HEK293 (cell line): Measurements from ENCODE around the gene AVEN.
A peak's percentile ranks its signal among the peaks of the same experiment; 100 is the strongest.

Experiments used
- CTCF ChIA-PET: fragments of 350-600 bp; formaldehyde crosslinking; extraction: SDS; loops from one replicate; lab custom pipeline; 2021; ENCODE audit warnings: antibody characterized with exemption; lab: Yijun Ruan, JAX
- POLR2A ChIA-PET: fragments of 300-600 bp; formaldehyde crosslinking; extraction: SDS; loops from one replicate; lab custom pipeline; 2020; ENCODE audit warnings: antibody characterized with exemption, inconsistent platforms; lab: Yijun Ruan, JAX
- H3K27ac ChIP-seq: fragments of 200-500 bp; sonication (Bioruptor generic); 2 replicates; pipeline ENCODE4 v1.5.1; 2014; ENCODE audit warnings: low read depth, low read length, control low read depth, inconsistent platforms; ENCODE audit errors: extremely low read depth
- H3K36me3 ChIP-seq, 2 experiments: fragments of 200-500 bp in 1 of 2; sonication (Bioruptor generic) in 1 of 2; 1 replicate in 1 of 2; 2 replicates in 1 of 2; pipeline ENCODE4 v1.5.1; 2014 to 2017; ENCODE audit warnings: inconsistent platforms in 2 of 2, low read length in 2 of 2; ENCODE audit not compliant: control insufficient read depth in 2 of 2, insufficient read depth in 1 of 2
- H3K4me1 ChIP-seq: fragments of 200-500 bp; sonication (Bioruptor generic); 2 replicates; pipeline ENCODE4 v1.5.1; 2014; ENCODE audit warnings: mild to moderate bottlenecking, low read length, inconsistent platforms; ENCODE audit not compliant: control insufficient read depth, insufficient read depth
- H3K4me3 ChIP-seq: 2 replicates; pipeline ENCODE4 v1.5.1; 2011; ENCODE audit warnings: low read depth, mild to moderate bottlenecking, control low read depth, low read length, moderate library complexity
- H3K9me3 ChIP-seq: fragments of 200-500 bp; sonication (Bioruptor generic); 2 replicates; pipeline ENCODE4 v1.5.1; 2014; ENCODE audit warnings: low read depth, low read length, inconsistent platforms; ENCODE audit not compliant: control insufficient read depth, insufficient read depth
- GLI4 ChIP-seq: fragments of 450-650 bp; formaldehyde crosslinking; IDR thresholded peaks from 2 replicates; pipeline ENCODE4 v1.5.1; 2016; ENCODE audit warnings: missing biosample characterization, missing genetic modification characterization
- KLF1 ChIP-seq: fragments of 450-650 bp; formaldehyde crosslinking; IDR thresholded peaks from 2 replicates; pipeline ENCODE4 v1.5.1; 2016; ENCODE audit warnings: missing biosample characterization, missing genetic modification characterization
- MEIS1 ChIP-seq: sonication (generic); formaldehyde crosslinking; IDR thresholded peaks from 2 replicates; pipeline ENCODE4 v1.8.1; 2022; ENCODE audit warnings: missing genetic modification reagents, mild to moderate bottlenecking, borderline replicate concordance
- OSR2 ChIP-seq: fragments of 450-650 bp; formaldehyde crosslinking; IDR thresholded peaks from 2 replicates; pipeline ENCODE4 v1.5.1; 2016; ENCODE audit warnings: missing biosample characterization, missing genetic modification characterization
- PRDM10 ChIP-seq: fragments of 450-650 bp; formaldehyde crosslinking; IDR thresholded peaks from 2 replicates; pipeline ENCODE4 v1.5.1; 2016; ENCODE audit warnings: missing biosample characterization, missing genetic modification characterization
- SALL2 ChIP-seq: fragments of 450-650 bp; formaldehyde crosslinking; IDR thresholded peaks from 2 replicates; pipeline ENCODE4 v1.5.0; 2017; ENCODE audit warnings: missing biosample characterization, mild to moderate bottlenecking, missing genetic modification characterization, borderline replicate concordance
- SP3 ChIP-seq: fragments of 450-650 bp; formaldehyde crosslinking; IDR thresholded peaks from 2 replicates; pipeline ENCODE4 v1.5.1; 2016; ENCODE audit warnings: missing biosample characterization, missing genetic modification characterization
- ZBTB1 ChIP-seq: fragments of 450-650 bp; formaldehyde crosslinking; IDR thresholded peaks from 2 replicates; pipeline ENCODE4 v1.5.1; 2016; ENCODE audit warnings: missing biosample characterization, missing genetic modification characterization
- ZIC2 ChIP-seq: fragments of 450-650 bp; formaldehyde crosslinking; IDR thresholded peaks from 2 replicates; pipeline ENCODE4 v1.5.1; 2016; ENCODE audit warnings: missing biosample characterization, missing genetic modification characterization
- ZNF19 ChIP-seq: fragments of 450-650 bp; formaldehyde crosslinking; IDR thresholded peaks from 2 replicates; pipeline ENCODE4; 2016; ENCODE audit warnings: missing biosample characterization, missing genetic modification characterization, low read depth
- ZNF202 ChIP-seq: fragments of 450-650 bp; formaldehyde crosslinking; IDR thresholded peaks from 2 replicates; pipeline ENCODE4 v1.5.1; 2016; ENCODE audit warnings: missing biosample characterization, missing genetic modification characterization, borderline replicate concordance
- ZNF366 ChIP-seq: fragments of 450-650 bp; formaldehyde crosslinking; conservative IDR thresholded peaks from 2 replicates; pipeline ENCODE4 v1.5.1; 2016; ENCODE audit warnings: missing biosample characterization, missing genetic modification characterization
- ZNF48 ChIP-seq: fragments of 450-650 bp; formaldehyde crosslinking; IDR thresholded peaks from 2 replicates; pipeline ENCODE4 v1.5.1; 2016; ENCODE audit warnings: missing biosample characterization, missing genetic modification characterization
- ZNF518A ChIP-seq: fragments of 450-650 bp; formaldehyde crosslinking; conservative IDR thresholded peaks from 2 replicates; pipeline ENCODE4 v1.5.1; 2016; ENCODE audit warnings: low read depth, missing biosample characterization, missing genetic modification characterization
- ZNF555 ChIP-seq: fragments of 450-650 bp; formaldehyde crosslinking; conservative IDR thresholded peaks from 2 replicates; pipeline ENCODE4 v1.5.1; 2017; ENCODE audit warnings: missing biosample characterization, mild to moderate bottlenecking, missing genetic modification characterization, inconsistent platforms
- ZNF623 ChIP-seq: fragments of 450-650 bp; formaldehyde crosslinking; IDR thresholded peaks from 2 replicates; pipeline ENCODE4 v1.5.1; 2016; ENCODE audit warnings: missing biosample characterization, missing genetic modification characterization
- ZNF660 ChIP-seq: fragments of 450-650 bp; IDR thresholded peaks from 2 replicates; pipeline ENCODE4 v1.5.1; 2018; ENCODE audit warnings: missing biosample characterization, mild to moderate bottlenecking, missing genetic modification characterization
- ZNF664 ChIP-seq: fragments of 450-650 bp; formaldehyde crosslinking; IDR thresholded peaks from 2 replicates; pipeline ENCODE4 v1.5.1; 2016; ENCODE audit warnings: missing biosample characterization, missing genetic modification characterization
- ZNF777 ChIP-seq: fragments of 450-650 bp; formaldehyde crosslinking; IDR thresholded peaks from 2 replicates; pipeline ENCODE4 v1.5.1; 2017; ENCODE audit warnings: missing biosample characterization, missing genetic modification characterization, borderline replicate concordance
- TF ChIP-seq, protein P1 (sequence below): fragments of 450-650 bp; formaldehyde crosslinking; IDR thresholded peaks from 2 replicates; pipeline ENCODE4 v1.5.0; 2017; ENCODE audit warnings: missing biosample characterization, missing genetic modification characterization, borderline replicate concordance

The AVEN gene

DNA sequence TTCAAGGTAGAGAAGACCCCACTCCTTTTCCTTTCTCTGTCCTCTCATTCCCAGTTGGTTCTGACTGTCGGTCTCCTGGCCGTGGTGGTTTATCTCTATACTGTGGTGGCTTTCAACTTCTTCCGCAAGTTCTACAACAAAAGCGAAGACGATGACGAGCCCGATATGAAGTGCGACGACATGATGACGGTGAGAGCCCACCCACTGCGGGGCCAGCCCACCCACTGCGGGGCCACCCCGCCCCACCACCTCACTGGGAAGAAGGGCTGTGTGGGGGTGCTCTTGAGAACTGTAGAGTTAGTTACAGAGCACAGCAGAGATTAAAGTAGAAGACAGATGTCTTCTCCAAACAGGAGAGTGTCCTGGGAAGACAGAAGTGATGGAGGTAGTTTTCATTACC, 181.3 kb downstream of the AVEN start (continued):
- no peak for TF ChIP-seq PRDM10
- TF ChIP-seq, protein P1, sequence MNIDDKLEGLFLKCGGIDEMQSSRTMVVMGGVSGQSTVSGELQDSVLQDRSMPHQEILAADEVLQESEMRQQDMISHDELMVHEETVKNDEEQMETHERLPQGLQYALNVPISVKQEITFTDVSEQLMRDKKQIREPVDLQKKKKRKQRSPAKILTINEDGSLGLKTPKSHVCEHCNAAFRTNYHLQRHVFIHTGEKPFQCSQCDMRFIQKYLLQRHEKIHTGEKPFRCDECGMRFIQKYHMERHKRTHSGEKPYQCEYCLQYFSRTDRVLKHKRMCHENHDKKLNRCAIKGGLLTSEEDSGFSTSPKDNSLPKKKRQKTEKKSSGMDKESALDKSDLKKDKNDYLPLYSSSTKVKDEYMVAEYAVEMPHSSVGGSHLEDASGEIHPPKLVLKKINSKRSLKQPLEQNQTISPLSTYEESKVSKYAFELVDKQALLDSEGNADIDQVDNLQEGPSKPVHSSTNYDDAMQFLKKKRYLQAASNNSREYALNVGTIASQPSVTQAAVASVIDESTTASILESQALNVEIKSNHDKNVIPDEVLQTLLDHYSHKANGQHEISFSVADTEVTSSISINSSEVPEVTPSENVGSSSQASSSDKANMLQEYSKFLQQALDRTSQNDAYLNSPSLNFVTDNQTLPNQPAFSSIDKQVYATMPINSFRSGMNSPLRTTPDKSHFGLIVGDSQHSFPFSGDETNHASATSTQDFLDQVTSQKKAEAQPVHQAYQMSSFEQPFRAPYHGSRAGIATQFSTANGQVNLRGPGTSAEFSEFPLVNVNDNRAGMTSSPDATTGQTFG (tag by site-specific recombination) = no peak
- TF ChIP-seq ZNF202 (tag by site-specific recombination) = no peak
- no peak for TF ChIP-seq ZNF555
- TF ChIP-seq ZNF777 (tag by site-specific recombination) = no peak

DNA sequence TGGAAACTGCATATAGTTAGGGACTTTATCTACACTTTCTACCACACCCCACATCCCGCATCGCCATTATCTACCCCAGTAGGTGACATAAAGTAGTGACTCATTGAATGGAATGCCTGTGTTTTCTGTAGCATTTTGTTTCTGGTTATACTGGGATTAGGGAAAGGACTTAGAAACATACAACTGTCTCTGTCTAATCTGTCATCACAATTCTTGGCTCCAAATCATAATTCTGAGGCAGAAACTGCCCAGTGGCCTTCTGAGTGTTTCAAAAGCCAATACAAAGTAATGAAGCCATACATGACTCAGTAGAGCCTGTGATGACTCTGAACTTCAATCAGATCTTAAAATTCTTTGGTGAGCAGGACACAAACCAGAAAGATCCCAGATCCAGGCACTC, 186.4 kb downstream of the AVEN start:
- ChIA-PET POLR2A (no interaction called here), CTCF (no interaction called here)
- TF ChIP-seq PRDM10 = peak; percentile 1; the same call in 1 of the 2 replicates
- TF ChIP-seq ZNF19 (tag by site-specific recombination) = no peak
- TF ChIP-seq GLI4 (tag by site-specific recombination) = no peak
- no peak for TF ChIP-seq MEIS1 (CRISPR knock-in tag)
- TF ChIP-seq SP3 (tag by site-specific recombination) = no peak
- TF ChIP-seq OSR2 (tag by site-specific recombination) = no peak
- no peak for TF ChIP-seq ZNF623
- H3K4me1 ChIP-seq = no peaks in the 10 kb centered on the region
- H3K9me3 ChIP-seq = no peaks in the 10 kb centered on the region
- H3K36me3 ChIP-seq = no peaks in the 10 kb centered on the region
- no peak overlapping the region for H3K27ac ChIP-seq
- no peak overlapping the region for H3K4me3 ChIP-seq

- CTCF ChIA-PET = no interaction called here
- Histone ChIP-seq H3K4me3 (no peak overlapping the region), H3K4me1 (no peaks in the 10 kb centered on the region), H3K9me3 (no peaks in the 10 kb centered on the region), H3K27ac (no peak overlapping the region), H3K36me3 (no peaks in the 10 kb centered on the region)
- POLR2A ChIA-PET = no interaction called here
- TF ChIP-seq ZNF366 (tag by site-specific recombination) = no peak
- no peak for TF ChIP-seq ZNF48 (tag by site-specific recombination)
- no peak for TF ChIP-seq ZNF664 (tag by site-specific recombination)
- TF ChIP-seq ZNF660 (tag by site-specific recombination) = no peak
- TF ChIP-seq SALL2 (tag by site-specific recombination) = no peak
- no peak for TF ChIP-seq ZNF518A (tag by site-specific recombination)
- TF ChIP-seq ZIC2 (tag by site-specific recombination) = no peak
- TF ChIP-seq ZBTB1 (tag by site-specific recombination) = no peak
- no peak for TF ChIP-seq KLF1 (tag by site-specific recombination)
Observed at GRCh38 chr15:33852094-33852493, 186.9 kb downstream of the AVEN start.
